ENCODE data around the gene SERPINB1.
"Not testable (repeated sequence)": the region's sequence is repeated elsewhere in the genome, so short reads cannot be mapped to it uniquely, and the experiment has no call there.

Gene SERPINB1

GRCh38 chr6:2810092-2810671, 31.5 kb downstream of the SERPINB1 start:
- no peak for DNase-seq

- no peak for DNase-seq
Observed at GRCh38 chr6:2809015-2809414, 32.6 kb downstream of the SERPINB1 start.

- no peak for DNase-seq
Observed at GRCh38 chr6:2807342-2808090, 34.1 kb downstream of the SERPINB1 start.

- DNase-seq: no peak
Observed at GRCh38 chr6:2806644-2807043, 35.0 kb downstream of the SERPINB1 start.

- no peak for DNase-seq
Observed at GRCh38 chr6:2805031-2805430, 36.6 kb downstream of the SERPINB1 start.

GRCh38 chr6:2804516-2804915, 37.1 kb downstream of the SERPINB1 start:
- no peak for DNase-seq

- DNase-seq: no peak
Observed at GRCh38 chr6:2803731-2804429, 37.8 kb downstream of the SERPINB1 start.

GRCh38 chr6:2802521-2803060, 39.1 kb downstream of the SERPINB1 start:
- no peak for DNase-seq

- not testable (repeated sequence) for DNase-seq
Observed at GRCh38 chr6:2801687-2802086, 40.0 kb downstream of the SERPINB1 start.

- no peak for DNase-seq
Observed at GRCh38 chr6:2800552-2801316, 40.9 kb downstream of the SERPINB1 start.

- DNase-seq: no peak
Observed at GRCh38 chr6:2799936-2800527, 41.6 kb downstream of the SERPINB1 start.

- DNase-seq: no peak
Observed at GRCh38 chr6:2798586-2799134, 43.0 kb downstream of the SERPINB1 start.

GRCh38 chr6:2797564-2798031, 44.1 kb downstream of the SERPINB1 start:
- DNase-seq: no peak

GRCh38 chr6:2796861-2797260, 44.8 kb downstream of the SERPINB1 start:
- DNase-seq: no peak

- DNase-seq: no peak
Observed at GRCh38 chr6:2795956-2796355, 45.7 kb downstream of the SERPINB1 start.

- DNase-seq: no peak
Observed at GRCh38 chr6:2795162-2795561, 46.5 kb downstream of the SERPINB1 start.

GRCh38 chr6:2794171-2794730, 47.4 kb downstream of the SERPINB1 start:
- DNase-seq: no peak

- no peak for DNase-seq
Observed at GRCh38 chr6:2793534-2794151, 48.0 kb downstream of the SERPINB1 start.

GRCh38 chr6:2792330-2793110, 49.1 kb downstream of the SERPINB1 start:
- DNase-seq: no peak

- no peak for DNase-seq
Observed at GRCh38 chr6:2791450-2791974, 50.2 kb downstream of the SERPINB1 start.
